HTR-8/SVneo (cell line): ENCODE results near the gene ATP7B.
"Not testable (repeated sequence)": the region's sequence is repeated elsewhere in the genome, so short reads cannot be mapped to it uniquely, and the experiment has no call there.

Experiments used
- DNase-seq: peaks from one replicate; pipeline ENCODE4 v3.0.0; 2011; ENCODE audit warnings: low spot score, mixed read lengths; ENCODE audit not compliant: insufficient read length
- FAIRE-seq: peaks from 2 replicates; lab custom pipeline; 2011; peaks lifted over from hg19 to GRCh38; lab: Jason Lieb, UNC

ATP7B gene

DNA sequence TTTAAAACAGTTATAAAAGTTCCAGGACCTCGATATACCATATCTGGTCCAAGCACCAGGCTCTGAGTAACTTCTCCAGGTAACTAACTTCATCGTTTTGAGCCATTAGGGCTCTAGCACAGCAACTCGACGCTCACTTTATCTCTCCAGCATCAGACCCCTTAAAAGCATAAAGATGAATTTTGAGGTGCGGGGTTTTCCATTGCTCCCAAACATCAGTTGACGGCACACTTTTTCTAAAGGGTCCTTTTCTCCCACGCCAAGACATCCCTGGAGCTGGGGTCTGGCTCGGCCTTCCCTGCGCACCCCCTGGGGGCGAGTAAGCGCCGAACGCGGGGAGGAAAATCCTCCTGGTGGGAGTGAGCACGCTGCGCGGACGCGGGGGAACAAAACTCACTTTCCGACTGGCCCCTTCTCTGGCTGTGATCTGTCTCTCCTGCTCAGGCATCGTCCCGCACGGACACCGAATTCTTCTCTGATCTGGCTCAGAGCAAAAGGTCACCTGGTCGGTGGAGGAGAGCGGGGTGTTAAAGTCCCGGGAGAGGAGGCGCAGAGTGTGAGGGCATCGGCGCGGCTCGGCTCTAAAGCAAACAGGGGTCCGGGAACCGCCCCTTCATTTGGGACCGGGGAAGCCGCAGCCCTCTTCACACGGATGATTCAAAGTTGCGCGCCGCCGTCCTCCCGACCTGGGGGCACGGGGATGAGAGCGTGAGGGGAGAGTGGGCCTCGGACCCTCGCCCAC, at the start of gene ATP7B:
Gene ATP7B, minus strand, starts transcription at position 561 of the 742 bp plus-strand sequence. Its CDS starts 113 bp downstream, at position 448.
- DNase-seq, result peak; percentile 20

GRCh38 chr13:52053460-52053859, 42.2 kb upstream of the ATP7B start:
- FAIRE-seq, result no peak
- no peak for DNase-seq

More for the DNA sequence above, at the start of gene ATP7B:
- no peak for FAIRE-seq

GRCh38 chr13:52051400-52051799, 40.1 kb upstream of the ATP7B start:
- DNase-seq (no peak), FAIRE-seq (no peak)

DNA sequence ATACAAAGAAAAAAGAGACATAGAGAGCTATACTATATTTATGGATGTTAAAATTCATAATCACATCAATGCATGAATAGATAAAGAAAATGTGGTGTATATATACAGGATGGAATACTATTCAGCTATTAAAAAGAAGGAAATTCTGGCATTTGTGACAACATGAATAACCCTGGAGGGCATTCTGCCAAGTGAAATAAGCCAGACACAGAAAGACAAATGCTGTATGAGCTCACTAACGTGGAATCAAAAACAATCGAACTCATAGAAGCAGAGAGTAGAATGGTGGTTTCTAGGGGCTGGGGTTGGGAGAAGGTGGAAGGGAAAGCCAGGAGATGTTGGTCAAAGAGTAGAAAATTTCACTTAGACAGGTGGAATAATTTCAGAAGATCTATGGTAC, 37.3 kb upstream of the ATP7B start:
- FAIRE-seq, result no peak
- no peak for DNase-seq

- DNase-seq (no peak), FAIRE-seq (no peak)
Observed at GRCh38 chr13:52047463-52047862, 36.2 kb upstream of the ATP7B start.

DNA sequence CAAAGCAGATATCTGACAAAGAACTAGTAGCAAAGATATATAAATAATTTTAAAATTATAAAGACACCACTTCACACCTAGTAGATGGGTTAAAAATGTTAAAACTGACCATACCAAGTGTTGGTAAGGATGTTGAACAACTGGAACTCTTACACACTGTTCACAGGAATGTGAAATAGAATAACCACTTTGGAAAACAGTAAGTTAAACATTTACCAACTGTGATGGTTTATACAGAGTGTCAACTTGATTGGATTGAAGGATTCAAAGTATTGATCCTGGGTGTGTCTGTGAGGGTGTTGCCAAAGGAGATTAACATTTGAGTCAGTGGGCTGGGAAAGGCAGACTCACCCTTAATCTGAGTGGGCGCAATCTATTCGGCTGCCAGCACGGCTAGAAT, 32.4 kb upstream of the ATP7B start:
- DNase-seq, result no peak

GRCh38 chr13:52036037-52036436, 24.8 kb upstream of the ATP7B start:
- FAIRE-seq, result no peak
- DNase-seq, result no peak

More for the DNA sequence above, 32.4 kb upstream of the ATP7B start:
- FAIRE-seq, result no peak

DNA sequence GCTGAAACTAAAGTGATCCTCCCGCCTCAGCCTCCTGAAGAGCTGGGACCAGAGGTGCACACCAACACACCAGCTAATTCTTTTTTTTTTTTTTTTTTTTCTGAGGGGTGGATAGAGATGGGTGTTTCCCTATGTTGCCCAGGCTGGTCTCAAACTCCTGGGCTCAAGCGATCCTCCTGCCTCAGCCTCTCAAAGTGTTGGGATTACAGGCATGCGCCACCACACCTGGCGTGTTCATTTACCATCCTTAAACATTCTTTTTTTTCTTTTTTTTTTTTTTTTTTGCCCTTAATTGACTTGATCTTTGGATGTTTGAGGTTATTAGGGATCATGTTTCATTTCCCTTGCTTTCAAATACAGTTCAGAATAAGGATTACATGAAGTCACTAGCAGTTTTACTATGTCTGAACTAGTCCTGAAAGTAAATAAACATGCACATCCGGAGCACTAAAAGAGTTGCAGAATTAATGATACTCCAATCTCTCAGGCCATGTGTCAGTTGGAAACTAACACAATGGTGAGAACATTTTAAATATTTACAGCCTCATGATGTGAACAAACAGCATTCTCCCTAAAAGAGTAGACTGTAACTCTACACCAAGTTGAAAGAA, 23.5 kb upstream of the ATP7B start:
- FAIRE-seq (no peak), DNase-seq (no peak)

DNA sequence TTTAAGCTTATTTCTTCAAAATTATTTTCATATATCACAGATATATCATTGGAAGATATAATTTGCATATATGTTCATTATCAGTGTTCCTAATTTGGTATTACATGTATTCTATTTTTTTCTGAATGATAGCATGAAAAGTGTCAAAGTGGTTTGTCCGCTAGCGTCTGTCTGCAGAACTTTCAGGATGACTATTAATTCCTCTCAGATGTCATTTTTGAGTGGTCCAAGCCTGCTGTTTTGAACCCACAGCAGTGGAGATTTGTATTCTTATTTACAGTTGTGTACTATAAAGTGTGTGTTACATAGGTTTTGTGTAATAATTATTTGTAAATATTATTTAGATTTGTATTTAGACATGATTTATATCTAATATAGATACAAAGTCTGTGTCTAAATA, 21.8 kb upstream of the ATP7B start:
- FAIRE-seq (no peak), DNase-seq (no peak)

DNA sequence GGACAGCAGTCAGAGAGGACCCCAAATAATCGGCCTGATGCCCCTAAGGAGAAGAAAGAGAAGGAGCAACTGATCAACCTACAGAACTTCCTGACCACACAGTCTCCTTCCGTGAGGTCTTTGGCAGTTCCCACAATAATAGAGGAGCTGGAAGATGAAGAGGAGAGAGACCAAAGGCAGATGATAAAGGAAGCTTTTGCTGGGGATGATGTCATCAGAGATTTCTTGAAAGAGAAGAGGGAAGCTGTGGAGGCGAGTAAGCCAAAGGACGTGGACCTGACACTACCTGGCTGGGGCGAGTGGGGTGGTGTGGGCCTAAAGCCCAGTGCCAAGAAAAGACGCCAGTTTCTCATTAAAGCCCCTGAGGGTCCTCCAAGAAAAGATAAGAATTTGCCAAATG, 19.2 kb upstream of the ATP7B start:
- FAIRE-seq, DNase-seq: not testable (repeated sequence)

GRCh38 chr13:52029569-52029968, 18.3 kb upstream of the ATP7B start:
- no peak for FAIRE-seq
- no peak for DNase-seq

- no peak for FAIRE-seq
- no peak for DNase-seq
Observed at GRCh38 chr13:52027832-52028231, 16.6 kb upstream of the ATP7B start.

GRCh38 chr13:52026246-52026626, 15.0 kb upstream of the ATP7B start:
- FAIRE-seq, result no peak
- DNase-seq, result no peak

GRCh38 chr13:52025475-52026245, 14.4 kb upstream of the ATP7B start:
- FAIRE-seq (no peak), DNase-seq (no peak)

DNA sequence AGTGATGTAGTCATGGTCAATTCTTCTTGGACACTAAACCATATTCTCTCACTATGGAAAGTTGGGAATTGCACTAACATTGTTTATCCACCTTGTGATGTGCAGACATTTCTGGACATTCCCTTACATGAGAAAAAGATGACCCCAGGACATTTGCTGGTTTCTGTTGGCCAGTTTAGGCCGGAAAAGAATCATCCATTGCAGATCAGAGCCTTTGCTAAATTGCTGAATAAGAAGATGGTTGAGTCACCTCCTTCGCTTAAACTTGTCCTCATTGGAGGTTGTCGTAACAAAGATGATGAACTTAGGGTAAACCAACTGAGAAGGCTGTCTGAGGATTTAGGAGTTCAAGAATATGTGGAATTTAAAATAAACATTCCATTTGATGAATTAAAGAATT, 13.2 kb upstream of the ATP7B start, which contains the start of gene UTP14C:
Gene UTP14C, plus strand, starts transcription at position 211 of the 400 bp plus-strand sequence. CDS start 4,114 bp downstream, outside the sequence.
- no peak for DNase-seq
- no peak for FAIRE-seq

DNA sequence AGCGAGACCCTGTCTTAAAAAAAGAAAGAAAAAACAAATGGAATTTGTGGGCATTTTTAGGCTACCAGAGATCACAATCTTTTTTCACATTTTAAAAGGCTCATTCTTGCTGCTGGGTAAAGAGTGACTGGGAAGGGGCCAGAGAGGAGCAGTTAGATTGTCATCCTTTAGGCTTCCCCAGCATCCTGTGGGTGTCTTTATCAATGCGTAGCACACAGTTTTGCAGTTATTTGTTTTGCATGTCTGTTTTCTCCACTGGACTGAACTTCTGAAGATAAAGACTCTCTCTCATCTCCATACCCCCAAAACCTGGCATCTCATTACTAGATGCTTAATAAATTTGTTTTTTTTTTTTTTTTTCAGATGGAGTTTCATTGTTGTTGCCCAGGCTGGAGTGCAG, 11.1 kb upstream of the ATP7B start:
- no peak for FAIRE-seq
- no peak for DNase-seq

GRCh38 chr13:52020191-52020590, 8.9 kb upstream of the ATP7B start:
- DNase-seq, result no peak
- no peak for FAIRE-seq

DNA sequence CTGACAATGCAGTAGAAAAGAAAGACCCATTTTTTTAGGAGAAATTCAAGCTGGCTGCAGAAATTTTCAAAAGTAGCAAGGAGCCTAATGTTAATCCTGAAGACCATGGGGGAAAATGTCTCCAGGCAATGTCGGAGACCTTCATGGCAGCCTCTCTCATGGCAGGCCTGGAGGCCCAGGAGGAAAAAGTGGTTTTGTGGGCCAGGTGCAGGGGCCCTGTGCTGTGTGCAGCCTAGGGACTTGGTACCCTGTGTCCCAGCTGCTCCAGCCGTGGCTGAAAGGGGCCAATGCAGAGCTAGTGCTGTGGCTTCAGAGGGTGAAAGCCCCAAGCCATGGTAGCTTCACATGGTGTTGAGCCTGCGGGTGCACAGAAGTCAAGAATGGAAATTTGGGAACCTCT, 5.0 kb upstream of the ATP7B start:
- DNase-seq (no peak), FAIRE-seq (no peak)

DNA sequence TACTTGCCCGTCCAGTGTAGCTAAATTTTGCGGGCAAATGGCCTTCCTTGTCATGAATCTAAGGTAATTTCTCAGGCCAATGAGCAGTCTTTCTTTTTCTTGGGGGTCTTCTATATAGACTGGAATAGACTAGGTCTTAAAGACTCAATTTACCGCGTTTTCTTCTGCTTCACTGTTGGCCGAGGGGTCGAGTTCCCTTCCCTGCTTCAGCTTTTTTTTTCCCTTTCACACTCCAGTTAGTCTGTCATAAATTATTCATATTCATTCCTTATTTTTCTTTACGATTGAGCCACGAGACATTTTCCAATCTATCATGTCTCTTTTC, 1.2 kb upstream of the ATP7B start:
- no peak for FAIRE-seq
- DNase-seq, result no peak

DNA sequence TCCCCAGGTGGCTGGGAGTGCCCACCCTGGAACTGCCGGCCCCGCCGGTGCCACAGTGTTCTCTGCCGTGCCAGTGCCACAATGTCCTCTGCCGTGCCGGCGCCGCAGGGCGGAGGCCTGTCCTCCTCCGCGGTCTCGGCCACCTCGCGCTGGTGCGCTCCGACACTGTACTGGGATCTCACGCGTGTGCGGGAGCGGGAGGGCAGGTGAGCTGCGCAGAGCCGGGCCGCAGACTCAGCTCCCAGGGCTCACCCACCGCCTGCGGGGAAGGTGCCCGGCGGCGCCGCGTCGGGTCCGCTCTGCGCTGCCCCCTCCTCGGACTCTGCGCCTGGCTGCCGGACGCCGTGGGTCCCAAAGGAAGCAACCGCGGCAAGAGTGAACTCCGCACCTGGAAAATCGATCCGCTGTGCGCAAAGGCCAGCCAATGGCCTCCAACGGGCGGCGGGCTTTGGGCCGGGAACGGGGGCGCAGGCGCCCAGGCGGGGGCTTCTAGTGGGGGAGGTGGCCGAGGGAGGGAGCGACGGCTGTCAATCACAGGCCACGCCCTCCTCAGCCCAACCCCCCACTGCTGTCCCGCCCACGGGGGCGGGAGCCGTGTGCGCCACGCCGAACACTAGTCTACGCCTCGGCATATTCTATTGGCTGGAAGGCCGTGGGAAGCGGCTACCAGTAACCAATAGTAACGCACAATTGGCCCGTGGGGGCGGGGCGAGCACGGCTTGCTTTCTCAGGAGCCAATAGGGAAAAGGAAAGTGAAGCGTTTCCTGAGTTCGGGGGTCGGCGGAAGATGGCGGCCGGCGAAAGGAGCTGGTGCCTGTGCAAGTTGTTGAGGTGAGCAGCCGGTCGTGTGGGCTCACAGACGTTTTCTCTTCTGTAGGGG, 622 bp upstream of the ATP7B start, which contains the start of gene ALG11:
Gene ALG11, plus strand, starts transcription at position 767 of the 880 bp plus-strand sequence. Its CDS starts 21 bp downstream, at position 788.
- peak; percentile 91 for DNase-seq
- FAIRE-seq, result peak; percentile 83
